GM18868 (cell line): ENCODE results near the gene CACNA2D4.

ENCODE experiments used
- ATAC-seq: cut with Tn5 transposase; IDR thresholded peaks from one replicate; pipeline ENCODE4 v1.9.1; 2021; ENCODE audit warnings: mild to moderate bottlenecking, moderate library complexity; ENCODE audit not compliant: unreplicated experiment

The CACNA2D4 gene

DNA sequence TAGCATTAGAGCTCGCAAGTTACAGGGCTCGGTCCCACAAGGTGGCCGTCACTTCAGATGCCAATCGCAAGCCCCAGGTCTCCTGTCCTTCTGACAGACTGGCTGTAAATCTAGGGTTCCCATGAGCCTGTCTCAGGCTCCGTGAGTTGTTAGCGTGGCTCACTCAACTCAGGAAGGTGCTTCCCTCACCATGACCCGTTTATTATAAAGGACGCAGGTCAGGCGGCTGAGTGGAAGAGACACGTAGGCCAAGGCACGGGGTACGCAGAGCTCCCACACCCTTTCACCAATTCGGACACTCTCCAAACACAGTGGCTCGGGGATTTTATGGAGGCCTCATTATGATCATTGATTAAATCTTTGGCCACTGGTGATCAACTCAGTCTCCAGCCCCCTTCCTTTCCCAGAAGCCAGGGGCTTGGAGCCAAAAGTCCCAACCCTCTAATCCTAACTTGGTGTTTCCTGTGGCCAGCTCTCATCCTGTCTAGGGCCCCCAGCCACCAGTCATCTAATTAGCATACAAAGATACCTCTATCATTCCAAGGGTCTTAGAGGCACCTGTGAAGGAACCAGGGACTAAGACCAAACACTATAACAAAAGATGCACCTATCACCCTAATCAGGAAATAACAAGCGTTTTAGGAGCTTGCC lies 123.9 kb downstream of the CACNA2D4 start:
- no peak for ATAC-seq

DNA sequence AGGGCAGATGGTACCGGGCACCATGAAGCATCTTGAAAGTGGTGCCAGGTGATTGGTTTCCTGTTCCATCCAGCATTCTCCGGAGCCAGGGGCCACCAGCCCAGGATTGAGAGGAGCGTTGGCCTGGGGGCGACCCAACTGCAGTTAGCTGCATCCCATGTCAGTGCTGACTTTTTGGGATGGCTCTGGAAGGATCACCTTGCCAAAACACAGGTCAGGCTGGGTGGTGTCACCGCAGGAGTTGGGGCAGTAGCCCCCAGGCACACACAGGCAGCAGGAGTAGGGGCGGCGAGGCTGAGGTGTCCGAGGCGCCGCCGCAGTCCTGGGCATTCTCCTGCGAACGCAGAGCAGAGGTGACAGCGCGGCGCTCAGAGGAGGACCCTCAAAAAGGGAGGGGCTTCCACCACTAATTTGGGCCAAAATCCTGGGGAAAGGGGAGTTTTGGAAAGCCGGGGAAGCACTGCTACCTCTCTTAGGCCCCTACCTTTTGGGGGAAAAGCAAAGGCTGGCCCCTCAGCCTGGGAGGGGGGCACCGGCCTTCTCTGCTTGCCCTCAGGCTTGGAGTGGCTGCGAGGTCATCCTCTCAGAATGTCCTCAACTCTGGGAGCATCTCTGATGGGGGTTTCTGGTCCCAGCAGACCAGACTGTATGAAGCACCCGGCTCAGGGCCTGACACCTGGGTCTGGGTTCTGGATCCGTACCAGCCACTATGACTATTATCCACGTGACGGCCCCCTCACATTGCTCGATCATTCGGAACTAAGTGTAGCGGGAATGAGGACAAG lies 124.8 kb downstream of the CACNA2D4 start:
- no peak for ATAC-seq

DNA sequence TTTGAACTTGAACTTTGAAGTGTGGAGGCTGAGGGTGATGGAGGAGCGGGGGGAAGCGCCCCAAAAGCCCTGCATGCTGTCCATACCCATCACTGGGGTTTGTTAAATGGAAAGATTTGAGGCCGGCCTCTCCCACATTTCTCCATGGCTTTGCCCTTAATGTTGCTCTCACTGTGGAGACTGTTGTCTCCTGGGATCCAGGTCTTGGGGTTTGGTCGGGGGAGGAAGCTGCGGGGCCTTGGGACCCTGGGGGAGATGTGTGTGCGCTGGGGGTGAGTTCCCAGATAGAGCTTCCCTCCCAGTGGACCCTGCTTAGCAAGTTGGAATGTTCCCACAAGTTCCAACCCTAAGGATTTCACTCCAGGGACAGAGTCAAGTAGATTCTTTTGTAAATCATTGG lies 126.0 kb downstream of the CACNA2D4 start:
- ATAC-seq = no peak

DNA sequence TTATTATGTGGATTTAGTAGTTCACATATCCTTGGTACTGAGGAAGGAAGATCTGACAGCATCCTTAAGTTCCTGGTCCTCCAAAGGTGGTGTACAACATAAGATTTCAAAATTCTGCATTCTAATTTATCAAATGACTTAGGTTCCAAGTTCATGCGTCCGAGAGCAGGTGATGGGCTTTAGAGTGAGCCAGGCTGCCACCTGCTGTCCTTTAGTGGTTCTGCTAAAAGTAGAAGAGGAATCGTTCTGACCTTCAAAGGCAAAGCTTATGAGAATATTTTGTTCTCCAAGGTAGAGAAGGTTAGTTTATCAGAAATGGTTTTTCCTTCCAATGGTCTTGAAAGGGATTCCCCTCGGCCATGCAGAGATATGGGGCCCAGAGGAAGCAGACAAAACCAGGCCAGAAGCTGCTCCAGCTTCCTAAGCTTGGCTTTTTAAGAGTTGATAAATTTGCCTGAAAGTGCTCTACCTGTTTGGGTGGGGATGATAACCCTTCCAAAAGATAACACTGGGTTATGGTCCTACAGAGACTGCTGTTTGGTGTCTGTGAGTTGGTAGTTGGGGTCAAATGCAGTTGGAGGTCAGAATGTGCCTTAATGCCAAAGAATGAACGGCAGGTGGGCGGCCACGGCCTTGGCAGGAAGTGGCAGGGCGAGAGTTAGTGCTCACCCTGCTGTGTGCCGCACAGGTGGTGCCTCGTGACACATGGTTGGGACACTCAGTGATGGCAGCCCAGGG lies 127.2 kb downstream of the CACNA2D4 start:
- no peak for ATAC-seq

DNA sequence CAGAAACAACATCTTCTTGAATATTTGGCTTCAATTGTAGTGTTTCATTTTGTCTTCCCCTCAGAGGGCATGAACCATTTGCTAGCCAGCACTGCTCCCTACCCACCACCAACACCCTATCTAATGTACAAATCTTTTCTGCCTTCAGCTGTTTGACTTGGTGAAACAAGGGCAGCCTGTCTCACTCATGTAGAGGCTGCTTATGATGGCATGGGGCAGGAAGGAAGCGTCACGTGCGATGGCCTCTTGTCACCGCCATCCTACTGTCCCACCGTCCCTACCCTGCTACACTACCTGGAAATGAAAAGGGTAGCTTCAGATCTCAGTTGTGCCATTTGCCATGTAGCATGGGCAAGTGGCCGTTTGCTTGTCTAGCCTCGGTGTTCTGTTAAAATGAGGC lies 128.0 kb downstream of the CACNA2D4 start:
- no peak for ATAC-seq

DNA sequence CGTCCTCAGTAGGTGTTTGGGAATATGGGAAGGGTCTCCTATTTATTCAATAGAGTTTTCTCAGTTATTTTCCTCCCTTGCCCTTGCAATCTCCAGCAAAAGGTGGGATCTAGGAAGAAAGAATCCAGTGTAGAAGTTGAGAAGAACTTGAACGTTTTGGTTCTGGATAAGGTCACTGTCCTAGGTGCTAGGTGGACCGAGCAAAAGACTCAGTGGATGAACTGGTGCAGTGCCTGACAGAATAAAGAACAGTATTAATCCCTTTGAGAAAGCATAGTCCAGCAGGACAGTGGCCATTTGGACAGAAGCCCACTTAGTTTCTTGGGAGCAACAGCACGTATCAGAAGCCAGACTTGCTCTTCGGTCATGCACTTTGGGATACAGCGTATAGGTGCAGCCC lies 130.7 kb downstream of the CACNA2D4 start:
- no peak for ATAC-seq

DNA sequence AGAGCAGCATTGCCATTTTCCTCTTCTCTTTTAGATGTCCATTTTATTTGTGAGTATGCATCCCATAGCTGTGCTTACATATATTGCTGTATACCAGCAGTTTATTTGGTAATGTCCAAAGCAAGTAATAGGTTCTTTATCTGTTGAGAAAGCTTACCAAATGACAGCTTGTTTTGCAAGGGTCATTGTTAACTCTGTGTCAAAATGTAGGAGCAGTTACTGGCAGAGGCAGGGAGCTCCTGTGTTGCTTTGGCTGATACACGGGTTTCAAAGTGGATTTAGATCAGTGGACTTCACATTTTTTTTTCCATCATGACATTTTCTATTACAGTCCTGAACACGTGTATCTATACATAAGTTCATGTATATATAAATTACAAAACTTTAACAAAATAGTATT lies 136.2 kb downstream of the CACNA2D4 start:
- no peak for ATAC-seq

DNA sequence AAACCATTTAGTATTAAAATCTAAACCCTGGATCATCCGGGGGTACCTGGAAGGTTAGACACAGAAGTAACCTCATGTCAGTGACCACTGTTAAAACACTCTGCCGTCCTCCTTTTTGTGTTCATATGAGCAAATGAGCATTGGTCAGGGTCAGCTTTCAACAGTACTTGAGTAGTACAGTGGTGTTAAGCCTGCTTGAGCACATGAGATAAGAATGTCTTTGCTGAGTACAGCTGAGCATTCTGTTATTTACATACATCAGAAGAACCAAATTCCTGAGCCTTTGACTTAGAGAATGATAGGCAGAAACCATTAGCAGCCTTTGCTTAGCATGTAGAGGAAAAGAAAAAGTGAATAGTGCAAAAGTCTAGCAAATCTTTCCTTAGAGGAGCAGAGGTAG lies 136.7 kb downstream of the CACNA2D4 start:
- ATAC-seq = no peak

DNA sequence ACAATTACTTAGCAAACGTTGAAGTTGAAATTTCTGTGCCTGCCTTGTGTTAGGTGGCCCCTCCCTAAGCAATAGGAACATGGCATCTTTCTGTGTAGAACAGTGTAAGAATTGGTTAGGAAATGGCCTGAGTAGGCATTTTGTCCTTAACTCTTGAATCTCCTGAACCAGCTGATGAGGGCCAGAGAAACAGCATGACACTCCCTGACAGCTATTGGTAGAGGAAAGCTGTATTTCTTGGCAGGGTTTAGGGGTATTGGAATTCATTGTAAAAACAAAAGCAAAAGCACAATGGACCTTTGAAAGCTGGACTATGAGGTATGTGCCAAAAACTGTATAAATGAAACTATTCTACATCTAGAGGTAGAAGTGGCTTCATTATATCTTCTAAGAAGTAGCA lies 138.7 kb downstream of the CACNA2D4 start:
- ATAC-seq = no peak

DNA sequence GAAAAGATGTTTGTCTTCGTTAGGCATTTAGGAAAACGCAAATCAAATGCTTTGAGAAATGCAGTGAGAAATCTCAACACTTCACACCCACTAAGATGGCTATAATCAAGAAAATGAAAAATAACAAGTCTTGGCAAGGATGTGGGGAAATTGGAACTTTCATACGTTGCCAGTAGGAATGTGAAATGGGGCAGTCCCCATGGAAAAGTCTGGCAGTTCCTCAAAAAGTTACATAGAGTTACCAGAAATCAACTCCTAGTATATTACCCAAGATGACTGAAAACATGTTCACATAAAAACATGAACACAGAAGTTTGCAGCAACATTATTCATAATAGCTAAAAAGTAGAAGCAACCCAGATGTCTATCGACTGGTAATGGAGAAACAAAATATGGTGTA lies 139.5 kb downstream of the CACNA2D4 start:
- no peak for ATAC-seq

DNA sequence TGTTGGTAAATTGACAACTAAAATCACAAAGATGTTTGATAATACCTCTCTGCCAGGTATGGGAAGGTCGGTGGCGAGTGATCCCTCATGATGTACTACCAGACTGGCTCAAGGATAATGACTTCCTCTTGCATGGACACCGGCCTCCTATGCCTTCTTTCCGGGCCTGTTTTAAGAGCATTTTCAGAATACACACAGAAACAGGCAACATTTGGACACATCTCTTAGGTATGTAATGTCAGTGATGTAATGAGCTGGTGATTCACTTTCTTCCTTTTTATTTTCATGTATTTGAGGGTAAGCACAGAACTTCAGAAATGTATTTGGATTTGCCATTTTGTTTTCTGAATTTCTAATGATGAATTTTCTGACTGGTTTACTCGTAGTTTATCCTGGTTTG lies 140.7 kb downstream of the CACNA2D4 start:
- no peak for ATAC-seq

DNA sequence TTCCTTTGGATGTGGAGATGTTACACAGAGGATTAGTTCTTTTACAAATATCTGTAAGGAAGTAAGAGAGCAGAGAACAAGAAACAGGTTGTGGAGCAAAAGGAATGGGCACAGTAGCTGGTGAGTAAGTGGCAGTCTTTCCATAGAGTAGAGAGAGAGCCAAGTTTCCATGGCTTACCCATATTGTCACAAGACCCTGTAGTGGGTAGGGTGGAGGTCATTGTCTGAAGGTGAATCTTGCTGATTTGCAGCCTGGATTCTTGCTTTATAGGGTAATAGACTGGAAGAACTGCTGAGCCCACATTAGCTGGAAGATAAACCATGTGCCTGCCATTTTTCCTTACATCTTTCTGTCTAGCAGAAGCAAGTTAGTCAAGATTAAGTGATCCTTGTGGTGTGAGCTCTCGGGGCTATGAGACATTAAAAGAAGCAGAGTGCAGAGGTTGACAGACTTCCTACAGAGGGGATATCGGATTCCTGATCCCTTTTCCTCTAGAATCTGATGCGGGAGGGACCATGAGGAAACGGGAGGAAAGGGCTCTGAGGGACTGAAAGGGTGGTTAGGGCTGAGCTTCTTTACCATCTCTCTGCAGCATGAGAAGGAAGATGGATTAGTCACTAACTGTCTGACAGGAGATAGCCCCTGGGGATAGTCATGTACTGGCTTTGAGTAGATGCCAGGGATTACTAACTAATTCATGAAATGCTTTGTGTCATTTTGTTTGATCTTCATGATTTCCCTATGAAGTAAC lies 142.1 kb downstream of the CACNA2D4 start:
- ATAC-seq = no peak

DNA sequence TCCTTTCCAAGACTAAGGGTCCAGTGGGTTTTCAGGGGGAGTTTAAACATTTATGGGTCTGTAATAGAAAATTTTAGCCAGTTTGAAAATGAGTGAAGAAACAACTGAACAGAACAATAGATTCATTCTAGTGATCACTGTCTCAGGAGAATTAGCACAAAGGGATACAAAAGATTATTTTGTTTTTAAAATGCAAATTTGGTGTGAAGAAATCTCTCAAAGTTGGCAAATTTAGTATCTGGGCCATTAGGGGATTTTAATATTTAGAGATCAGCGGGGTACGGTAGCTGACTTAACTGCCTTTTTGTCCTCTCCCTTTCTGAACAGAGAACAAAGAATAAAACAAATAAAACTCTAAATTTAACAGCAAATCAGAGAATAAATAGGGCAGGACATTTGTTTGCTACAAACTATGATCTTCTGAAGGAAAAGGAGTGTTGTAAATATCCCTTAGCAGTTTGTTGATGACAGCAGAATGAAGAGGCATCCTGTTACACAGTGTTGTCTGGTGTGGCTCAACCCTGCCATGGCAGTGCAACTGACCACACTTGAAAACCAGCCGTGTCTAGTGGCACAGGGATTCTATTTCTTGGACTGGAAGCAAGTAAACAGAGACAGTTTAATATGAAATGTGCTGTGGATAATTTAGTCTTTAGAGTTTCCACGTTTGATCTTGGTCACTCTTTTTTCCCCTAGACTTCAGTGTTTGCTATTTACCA lies 144.4 kb downstream of the CACNA2D4 start:
- no peak for ATAC-seq

DNA sequence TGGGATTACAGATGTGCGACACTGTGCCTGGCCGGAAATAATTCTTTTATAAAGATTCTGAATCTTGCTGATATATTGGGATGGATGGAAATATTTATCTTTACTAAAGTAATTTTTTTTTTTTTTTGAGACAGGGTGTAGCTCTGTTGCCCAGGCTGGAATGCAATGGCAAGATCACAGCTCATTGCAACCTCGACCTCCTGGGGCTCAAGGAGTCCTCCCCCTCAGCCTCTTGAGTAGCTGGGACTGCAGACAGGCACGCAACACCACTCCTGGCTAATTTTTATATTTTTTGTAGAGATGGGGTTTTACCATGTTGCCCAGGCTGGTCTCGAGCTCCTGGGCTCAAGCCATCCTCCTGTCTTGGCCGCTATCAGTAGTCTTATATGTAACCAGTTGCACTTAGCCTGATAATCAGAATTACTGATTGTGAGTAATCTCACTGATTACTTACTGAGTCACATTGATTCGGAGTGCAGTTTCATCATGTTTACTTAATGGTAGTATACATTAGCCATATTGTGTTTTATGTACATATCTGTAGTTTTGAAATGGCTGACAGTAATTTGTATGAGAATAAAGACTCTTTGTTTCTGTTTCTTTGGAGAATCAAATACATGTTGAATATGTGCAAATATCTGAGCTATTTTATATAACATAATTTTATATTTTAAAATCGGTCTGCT lies 148.5 kb downstream of the CACNA2D4 start:
- no peak for ATAC-seq

DNA sequence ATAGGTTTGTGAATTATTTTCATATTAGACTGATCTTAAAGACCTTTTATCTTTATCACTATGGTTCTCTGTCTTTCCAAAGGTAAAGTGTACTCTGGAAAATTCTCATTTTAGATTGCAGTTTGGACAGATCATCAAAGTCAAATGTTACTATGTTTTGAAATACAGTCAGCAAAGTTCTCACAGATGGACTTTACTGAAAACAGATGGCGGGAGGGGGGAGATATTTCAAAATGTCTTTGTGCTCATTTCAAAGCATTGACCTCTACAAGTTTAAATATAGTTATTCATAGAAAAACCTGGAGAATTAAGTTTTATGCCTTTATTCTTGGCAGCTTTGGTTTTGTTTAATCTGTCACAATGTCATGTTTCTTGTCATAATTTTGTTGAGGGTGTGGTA lies 149.8 kb downstream of the CACNA2D4 start:
- ATAC-seq = no peak

DNA sequence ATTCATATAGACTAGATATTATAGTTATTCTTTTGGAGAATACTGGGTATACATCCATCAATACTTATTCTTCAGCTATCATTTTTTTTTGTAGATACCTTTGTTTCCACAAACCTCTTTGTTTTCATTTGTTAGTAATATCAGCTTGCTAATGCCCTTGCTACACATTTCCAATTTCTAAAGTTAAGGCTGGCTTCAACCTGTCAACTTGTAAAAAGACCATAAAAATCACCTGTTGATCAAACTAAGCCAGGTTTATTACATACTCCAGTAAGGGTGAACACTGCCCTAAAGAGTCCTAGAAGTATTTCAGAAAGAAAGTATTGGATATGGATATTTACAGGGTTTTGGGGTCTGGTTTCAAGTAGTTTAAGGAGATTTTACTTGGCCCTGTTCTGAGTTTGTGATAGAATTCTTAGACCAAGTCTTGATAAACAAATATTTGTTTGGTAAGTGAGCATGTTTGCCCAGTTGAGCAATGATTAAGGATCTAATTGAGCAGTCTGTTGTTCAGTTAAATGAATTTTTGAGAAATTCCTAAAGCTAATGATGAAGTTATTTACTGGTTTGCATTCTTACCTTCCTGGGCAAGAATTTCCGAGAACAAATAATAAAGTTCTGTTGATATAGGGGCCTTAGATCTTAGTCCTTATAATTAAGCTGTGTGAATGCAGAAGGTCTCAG lies 150.9 kb downstream of the CACNA2D4 start:
- no peak for ATAC-seq

DNA sequence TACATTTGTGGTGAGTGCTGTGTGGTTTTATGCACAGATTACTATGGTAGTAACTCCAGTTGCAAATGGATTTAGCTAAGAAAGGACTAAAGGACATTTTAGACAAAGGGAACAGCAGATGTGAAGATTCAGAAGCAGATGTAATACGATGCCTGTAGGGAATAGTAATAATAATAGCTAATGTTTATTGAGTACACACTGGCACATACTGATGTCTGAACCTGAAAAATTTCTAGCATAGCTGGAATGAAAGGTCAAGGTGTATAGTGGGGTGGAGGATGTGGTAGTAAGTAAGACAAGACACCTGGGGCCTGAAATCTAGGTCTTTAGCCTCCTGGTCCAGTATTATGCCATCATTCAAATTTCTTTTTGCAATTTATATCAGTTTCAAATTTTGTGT lies 152.3 kb downstream of the CACNA2D4 start:
- no peak for ATAC-seq

DNA sequence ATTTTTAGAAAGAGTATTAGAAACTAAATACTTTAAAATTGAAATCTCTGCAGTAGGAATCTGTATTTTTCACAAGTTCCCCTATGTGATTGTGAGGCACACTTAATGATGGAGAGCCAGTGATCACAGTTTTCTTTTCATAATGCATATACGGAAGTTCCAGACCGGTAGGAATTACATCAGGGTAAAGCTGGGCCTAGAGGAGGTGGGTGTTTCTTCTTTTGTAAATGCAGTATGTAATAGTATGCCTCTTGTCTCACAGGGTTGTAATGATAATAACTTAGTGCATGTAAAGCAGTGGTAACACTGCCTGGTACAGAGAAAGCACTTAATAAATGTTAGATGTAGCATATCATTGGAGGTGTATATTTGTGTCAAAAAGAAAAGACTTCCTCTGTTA lies 155.3 kb downstream of the CACNA2D4 start:
- ATAC-seq = no peak

DNA sequence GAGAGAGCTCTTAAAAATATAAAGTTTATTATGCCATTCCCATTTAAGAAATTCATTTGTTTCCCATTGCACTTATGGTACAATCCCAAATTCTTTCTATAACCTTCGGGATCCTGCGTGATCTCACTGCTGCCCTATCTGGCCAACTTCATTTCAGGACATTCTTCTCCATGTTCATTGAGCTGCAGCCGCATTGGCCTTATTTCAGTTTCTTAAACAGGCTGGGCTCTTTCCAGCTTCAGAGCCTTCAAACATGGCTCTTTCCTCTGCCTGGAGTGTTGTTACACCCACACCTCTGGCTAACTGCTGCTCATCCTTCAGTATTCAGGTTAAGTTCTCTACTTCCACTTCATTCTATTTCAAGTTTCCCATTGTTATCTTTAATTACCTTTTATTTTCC lies 156.6 kb downstream of the CACNA2D4 start:
- ATAC-seq = no peak
